GM12878 (cell line): ENCODE data around the gene GNA14. TPM values are rescaled to one million over a fixed set of nuclear protein-coding genes. Genes with fewer than 3 reads are reported as not detected.

Experiments used
- ATAC-seq: fragments of 200-7000 bp; cut with Tn5 transposase; 3 replicates; pipeline ENCODE4 v1.9.1; 2020; ENCODE audit warnings: mild to moderate bottlenecking, moderate library complexity
- BruUV-seq: library from RNA; stranded (reverse); fragments of 400-500 nt; replicated peaks from 2 replicates; lab custom pipeline; 2021; lab: Mats Ljungman, UMichigan
- CTCF ChIA-PET: fragments of 300-600 bp; sonication (Branson Sonifier 250); formaldehyde crosslinking; extraction: SDS; loops from one replicate; lab custom pipeline; 2021; ENCODE audit warnings: inconsistent platforms; lab: Yijun Ruan, JAX
- POLR2A ChIA-PET: fragments of 350-600 bp; formaldehyde crosslinking; extraction: SDS; loops from one replicate; lab custom pipeline; 2021; ENCODE audit warnings: inconsistent platforms; lab: Charles Lee
- RAD21 ChIA-PET: fragments of 300-600 bp; sonication (Branson Sonifier 250); formaldehyde crosslinking; loops from one replicate; lab custom pipeline; 2023; ENCODE audit warnings: antibody characterized with exemption; ENCODE audit not compliant: unreplicated experiment; lab: Charles Lee
- SMC1A ChIA-PET: fragments of 300-600 bp; sonication (Branson Sonifier 250); formaldehyde crosslinking; loops from one replicate; lab custom pipeline; 2023; ENCODE audit not compliant: unreplicated experiment, uncharacterized antibody; lab: Charles Lee
- DNase-seq: peaks from one replicate; pipeline ENCODE4 v3.0.0-alpha.2; 2011; ENCODE audit warnings: low read depth, low spot score
- FAIRE-seq: peaks from 3 replicates; lab custom pipeline; 2011; peaks lifted over from hg19 to GRCh38; lab: Jason Lieb, UNC
- H2AFZ ChIP-seq: 2 replicates; pipeline ENCODE4 v1.6.0; 2011; ENCODE audit warnings: low read depth, low read length, control low read depth; ENCODE audit not compliant: control insufficient read depth
- H3K27ac ChIP-seq: 2 replicates; pipeline ENCODE4 v1.5.1; 2011; ENCODE audit warnings: control low read depth; ENCODE audit not compliant: control insufficient read depth, insufficient read depth
- H3K27me3 ChIP-seq, 2 experiments: replicated peaks in 1 of 2; 2 replicates each; pipeline versions ENCODE4 v1.6.0 to v1.6.1; 2011; ENCODE audit warnings: low read length in 1 of 2; ENCODE audit not compliant: control insufficient read depth in 2 of 2, insufficient read depth in 2 of 2
- H3K36me3 ChIP-seq, 2 experiments: 2 replicates each; pipeline ENCODE4 v1.5.1; 2011; ENCODE audit warnings: low read length in 1 of 2; ENCODE audit not compliant: control insufficient read depth in 2 of 2, insufficient read depth in 2 of 2
- H3K4me1 ChIP-seq: 2 replicates; pipeline ENCODE4 v1.6.1; 2011; ENCODE audit warnings: mild to moderate bottlenecking, low read length, moderate library complexity, mixed read lengths; ENCODE audit not compliant: control insufficient read depth, insufficient read depth
- H3K4me2 ChIP-seq: 2 replicates; pipeline ENCODE4 v1.6.0; 2011; ENCODE audit warnings: control low read depth; ENCODE audit not compliant: control insufficient read depth, insufficient read depth
- H3K4me3 ChIP-seq: fragments of 200-600 bp; sonication (generic); 2 replicates; pipeline ENCODE4 v1.5.1; 2016
- H3K79me2 ChIP-seq: 2 replicates; pipeline ENCODE4 v1.6.0; 2011; ENCODE audit warnings: low read length; ENCODE audit not compliant: control insufficient read depth, insufficient read depth
- H3K9ac ChIP-seq: 2 replicates; pipeline ENCODE4 v1.8.0; 2011; ENCODE audit warnings: low read length, control low read depth, mixed read lengths; ENCODE audit not compliant: control insufficient read depth, insufficient read depth
- H3K9me3 ChIP-seq: replicated peaks from 3 replicates; pipeline ENCODE4 v1.5.1; 2011; ENCODE audit warnings: mild to moderate bottlenecking, low read length; ENCODE audit not compliant: control insufficient read depth, insufficient read depth
- H4K20me1 ChIP-seq: 2 replicates; pipeline ENCODE4 v1.6.0; 2011; ENCODE audit not compliant: control insufficient read depth, insufficient read depth
- BRCA1 ChIP-seq: IDR thresholded peaks from 2 replicates; pipeline ENCODE4 v1.6.1; 2011; ENCODE audit warnings: low read depth, low read length, improper control_type of control experiment
- CEBPB ChIP-seq, 2 experiments: fragments of 150-350 bp in 1 of 2; IDR thresholded peaks; 2 replicates each; pipeline ENCODE4 v1.6.1; 2012 to 2014; ENCODE audit warnings: low read depth in 2 of 2, low read length in 2 of 2, borderline replicate concordance in 1 of 2, inconsistent platforms in 1 of 2
- CHD1 ChIP-seq: IDR thresholded peaks from 2 replicates; pipeline ENCODE4 v1.6.1; 2012; ENCODE audit warnings: low read depth, low read length, improper control_type of control experiment
- FOXM1 ChIP-seq: IDR thresholded peaks from 2 replicates; pipeline ENCODE4 v1.6.1; 2012; ENCODE audit warnings: low read depth, mild to moderate bottlenecking, inconsistent platforms, low read length, moderate library complexity
- HCFC1 ChIP-seq: fragments of 150-350 bp; IDR thresholded peaks from 2 replicates; pipeline ENCODE4 v1.6.1; 2014; ENCODE audit warnings: low read length
- NFIC ChIP-seq: IDR thresholded peaks from 2 replicates; pipeline ENCODE4 v1.6.1; 2012; ENCODE audit warnings: low read depth, mild to moderate bottlenecking, inconsistent platforms, low read length, moderate library complexity
- WRNIP1 ChIP-seq: IDR thresholded peaks from 2 replicates; pipeline ENCODE4 v1.6.1; 2011; ENCODE audit warnings: low read depth, low read length, improper control_type of control experiment, borderline replicate concordance
- WGBS: methylation state at CpG from one replicate; pipeline ENCODE4 v1.1.6; 2016; ENCODE audit warnings: low lambda C conversion rate; ENCODE audit not compliant: insufficient replicate concordance, insufficient coverage; ENCODE audit errors: missing lambda C conversion rate; 5-methylcytosine and 5-hydroxymethylcytosine counted together
- in situ Hi-C: fragments of 300-500 bp; cut with MboI; formaldehyde crosslinking; loops from 9 replicates; pipeline ENCODE4 v1.14.3; 2018; ENCODE audit warnings: mixed read lengths
- intact Hi-C: fragments of 100-400 bp; cut with micrococcal nuclease; formaldehyde crosslinking; loops from one replicate; pipeline ENCODE4 v1.14.2; 2022; ENCODE audit not compliant: unreplicated experiment
- polyA plus RNA-seq, 11 experiments: library from polyadenylated mRNA; depleted of rRNA in 4 of 11; unstranded in 6 of 11; stranded (reverse) in 5 of 11; fragments of >200 nt; fragmentation: Nextera tagmentation in 4 of 11; fragmentation: Illumina TruSeq in 1 of 11; extraction: Ambion mirVana in 4 of 11; extraction: Trizol in 1 of 11; gene quantifications; 1 replicate in 1 of 11; 2 replicates in 10 of 11; pipeline versions ENCODE4 v1.2.1 to v1.2.3, GENCODE V29; 2011 to 2016; ENCODE audit warnings: inconsistent platforms in 2 of 11, missing spikeins in 2 of 11, low read depth in 1 of 11
- total RNA-seq, 4 experiments: library from RNA; depleted of rRNA in 3 of 4; stranded (reverse); fragments of >200 nt in 3 of 4; fragmentation: Illumina TruSeq in 1 of 4; extraction: Trizol in 1 of 4; gene quantifications; 2 replicates each; pipeline versions ENCODE4 v1.2.1 to v1.2.3, GENCODE V29; 2013 to 2021
- TF ChIP-seq, protein P1 (sequence below): IDR thresholded peaks from 2 replicates; pipeline ENCODE4 v1.6.1; 2012; ENCODE audit warnings: improper control_type of control experiment, low read depth, low read length; ENCODE audit not compliant: insufficient replicate concordance

GNA14 gene
- total and polyA plus RNA-seq, 10 of the 15 experiments (the other 5 are each of a cell fraction or from before 2014, with no cell fraction given) = 0.17 TPM; not detected in 9

GRCh38 chr9:77679088-77679487 lies 31.0 kb upstream of the GNA14 start (continued):
- TF ChIP-seq, protein P1, sequence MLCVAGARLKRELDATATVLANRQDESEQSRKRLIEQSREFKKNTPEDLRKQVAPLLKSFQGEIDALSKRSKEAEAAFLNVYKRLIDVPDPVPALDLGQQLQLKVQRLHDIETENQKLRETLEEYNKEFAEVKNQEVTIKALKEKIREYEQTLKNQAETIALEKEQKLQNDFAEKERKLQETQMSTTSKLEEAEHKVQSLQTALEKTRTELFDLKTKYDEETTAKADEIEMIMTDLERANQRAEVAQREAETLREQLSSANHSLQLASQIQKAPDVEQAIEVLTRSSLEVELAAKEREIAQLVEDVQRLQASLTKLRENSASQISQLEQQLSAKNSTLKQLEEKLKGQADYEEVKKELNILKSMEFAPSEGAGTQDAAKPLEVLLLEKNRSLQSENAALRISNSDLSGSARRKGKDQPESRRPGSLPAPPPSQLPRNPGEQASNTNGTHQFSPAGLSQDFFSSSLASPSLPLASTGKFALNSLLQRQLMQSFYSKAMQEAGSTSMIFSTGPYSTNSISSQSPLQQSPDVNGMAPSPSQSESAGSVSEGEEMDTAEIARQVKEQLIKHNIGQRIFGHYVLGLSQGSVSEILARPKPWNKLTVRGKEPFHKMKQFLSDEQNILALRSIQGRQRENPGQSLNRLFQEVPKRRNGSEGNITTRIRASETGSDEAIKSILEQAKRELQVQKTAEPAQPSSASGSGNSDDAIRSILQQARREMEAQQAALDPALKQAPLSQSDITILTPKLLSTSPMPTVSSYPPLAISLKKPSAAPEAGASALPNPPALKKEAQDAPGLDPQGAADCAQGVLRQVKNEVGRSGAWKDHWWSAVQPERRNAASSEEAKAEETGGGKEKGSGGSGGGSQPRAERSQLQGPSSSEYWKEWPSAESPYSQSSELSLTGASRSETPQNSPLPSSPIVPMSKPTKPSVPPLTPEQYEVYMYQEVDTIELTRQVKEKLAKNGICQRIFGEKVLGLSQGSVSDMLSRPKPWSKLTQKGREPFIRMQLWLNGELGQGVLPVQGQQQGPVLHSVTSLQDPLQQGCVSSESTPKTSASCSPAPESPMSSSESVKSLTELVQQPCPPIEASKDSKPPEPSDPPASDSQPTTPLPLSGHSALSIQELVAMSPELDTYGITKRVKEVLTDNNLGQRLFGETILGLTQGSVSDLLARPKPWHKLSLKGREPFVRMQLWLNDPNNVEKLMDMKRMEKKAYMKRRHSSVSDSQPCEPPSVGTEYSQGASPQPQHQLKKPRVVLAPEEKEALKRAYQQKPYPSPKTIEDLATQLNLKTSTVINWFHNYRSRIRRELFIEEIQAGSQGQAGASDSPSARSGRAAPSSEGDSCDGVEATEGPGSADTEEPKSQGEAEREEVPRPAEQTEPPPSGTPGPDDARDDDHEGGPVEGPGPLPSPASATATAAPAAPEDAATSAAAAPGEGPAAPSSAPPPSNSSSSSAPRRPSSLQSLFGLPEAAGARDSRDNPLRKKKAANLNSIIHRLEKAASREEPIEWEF = no peak
- TF ChIP-seq HCFC1 (no peak), FOXM1 (no peak), NFIC (no peak), CEBPB (IDR thresholded peaks at IDR 0.05; ENCODE audit: borderline replicate concordance in 1 of 2, low read depth in 2 of 2, low read length in 2 of 2) (no peak), BRCA1 (no peak), CHD1 (no peak)

DNA sequence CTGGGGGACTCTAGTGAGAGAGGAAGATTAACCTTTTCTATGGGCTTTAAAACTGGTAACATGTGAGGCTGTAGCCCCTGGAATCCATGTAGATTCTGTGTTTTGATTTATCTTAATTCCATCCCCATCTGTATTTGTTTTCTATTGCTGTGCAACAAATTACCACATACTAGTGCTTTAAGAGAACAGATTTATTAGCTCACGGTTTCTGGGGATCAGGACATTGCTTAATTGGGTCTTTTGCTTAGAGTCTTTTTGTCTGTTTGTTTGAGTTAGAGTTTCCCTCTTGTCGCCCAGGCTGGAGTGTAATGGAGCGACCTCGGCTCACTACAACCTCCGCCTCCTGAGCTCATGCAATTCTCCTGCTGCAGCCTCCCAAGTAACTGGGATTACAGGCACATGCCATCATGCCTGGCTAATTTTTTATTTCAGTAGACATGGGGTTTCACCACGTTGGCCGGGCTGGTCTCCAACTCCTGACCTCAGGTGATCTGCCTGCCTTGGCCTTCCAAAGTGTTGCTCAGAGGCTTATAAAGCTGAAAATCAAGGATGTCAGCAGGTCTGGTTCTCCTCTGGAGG lies 29.9 kb upstream of the GNA14 start:
- no peaks in the 10 kb centered on the region for H3K9me3 ChIP-seq
- no peak overlapping the region for H3K9ac ChIP-seq
- no peak overlapping the region for H3K4me2 ChIP-seq
- CTCF ChIA-PET = no interaction called here
- no TSS peak for BruUV-seq
- RAD21 ChIA-PET = interaction anchor here (0.8 kb wide), 1 partner anchor 74 kb away, joined by 3 read pairs; no protein-coding TSS in a partner anchor
- no peak overlapping the region for H3K4me3 ChIP-seq
- H3K27me3 ChIP-seq = no peaks in the 10 kb centered on the region; a peak in 1 of 4 replicates
- H3K4me1 ChIP-seq = no peaks in the 10 kb centered on the region
- no peak overlapping the region for H2AFZ ChIP-seq
- in situ Hi-C loops = no loop called here
- SMC1A ChIA-PET = no interaction called here
- intact Hi-C loops = no loop called here
- no peak for TF ChIP-seq WRNIP1
- no peaks in the 10 kb centered on the region for H3K36me3 ChIP-seq
- ATAC-seq (no peak), FAIRE-seq (no peak), DNase-seq (no peak)
- POLR2A ChIA-PET = no interaction called here
- H3K79me2 ChIP-seq = no peaks in the 10 kb centered on the region
- H3K27ac ChIP-seq = no peak overlapping the region
- H4K20me1 ChIP-seq = no peaks in the 10 kb centered on the region
- 37% methylated on average over 7 of the region's 7 CpGs for WGBS
